GM21381 (cell line): ENCODE data around the gene PRTFDC1.

Source experiments
- ATAC-seq: cut with Tn5 transposase; IDR thresholded peaks from one replicate; pipeline ENCODE4 v1.9.1; 2021; ENCODE audit warnings: mild to moderate bottlenecking, moderate library complexity; ENCODE audit not compliant: unreplicated experiment

Gene PRTFDC1

DNA sequence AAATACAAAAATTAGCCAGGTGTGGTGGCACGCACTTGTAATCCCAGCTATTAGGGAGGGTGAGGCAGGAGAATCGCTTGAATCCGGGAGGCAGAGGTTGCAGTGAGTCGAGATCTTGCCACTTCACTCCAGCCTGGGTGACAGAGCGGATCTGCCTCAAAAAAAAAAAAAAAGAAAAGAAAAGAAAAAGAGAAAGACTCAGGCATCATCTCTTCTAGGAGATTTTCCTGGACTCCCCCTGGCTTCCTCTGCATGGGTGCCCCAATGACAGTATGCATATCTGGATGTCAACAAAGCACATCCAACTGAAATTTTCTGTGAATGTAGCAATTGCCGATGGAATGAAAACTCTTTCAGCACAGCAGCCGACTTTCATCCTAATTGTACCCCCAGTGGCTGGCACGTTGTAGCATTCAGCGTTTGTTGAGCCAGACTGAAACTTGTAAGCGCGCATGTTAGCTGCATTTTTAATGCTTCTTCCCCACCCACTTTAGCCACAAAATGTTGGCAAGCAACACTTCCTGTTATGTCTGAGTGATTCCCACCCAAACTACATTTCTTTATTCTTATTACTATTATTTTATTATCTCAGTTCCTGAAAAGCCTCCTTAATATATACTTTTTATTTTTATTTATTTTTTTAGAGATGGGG is 70.2 kb downstream of the PRTFDC1 start:
- ATAC-seq: peak; percentile 62

DNA sequence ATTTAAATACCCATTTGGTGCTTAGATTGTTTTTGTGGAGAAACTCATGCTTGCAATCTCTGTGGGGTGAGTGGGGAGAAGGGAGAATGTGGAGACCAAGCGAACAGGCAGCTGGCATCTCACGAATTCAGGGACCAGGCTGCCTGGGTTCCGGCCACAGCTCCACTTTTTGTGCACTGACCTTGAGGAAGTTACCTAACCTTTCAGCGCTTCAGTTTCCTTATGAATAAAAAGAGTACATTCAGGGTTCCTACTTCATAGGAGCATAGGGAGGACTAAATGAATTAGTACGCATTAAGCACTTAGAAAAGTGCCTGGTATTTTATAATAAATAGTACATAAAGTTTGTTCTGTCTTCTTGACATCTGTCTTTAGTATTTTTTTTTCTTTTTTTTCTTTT is 72.5 kb downstream of the PRTFDC1 start:
- no peak for ATAC-seq

DNA sequence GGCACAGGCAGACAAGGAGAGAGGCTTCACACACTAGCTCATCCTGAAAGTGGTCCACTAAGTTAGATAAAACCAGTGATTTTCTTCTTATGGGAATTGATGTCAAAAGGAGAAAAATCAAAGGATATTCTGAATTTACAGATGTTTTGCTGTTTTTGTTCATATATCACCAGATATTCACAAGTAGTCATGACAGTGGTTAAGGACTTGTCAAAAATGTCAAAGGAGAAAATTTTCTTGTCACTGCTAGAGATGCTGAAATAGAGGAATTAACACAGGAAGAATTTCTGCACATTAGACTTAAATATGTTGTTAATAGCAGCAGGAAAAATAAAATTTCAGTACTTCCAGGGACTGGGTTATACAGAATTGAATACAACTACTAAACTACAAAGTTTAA is 78.3 kb downstream of the PRTFDC1 start:
- no peak for ATAC-seq

DNA sequence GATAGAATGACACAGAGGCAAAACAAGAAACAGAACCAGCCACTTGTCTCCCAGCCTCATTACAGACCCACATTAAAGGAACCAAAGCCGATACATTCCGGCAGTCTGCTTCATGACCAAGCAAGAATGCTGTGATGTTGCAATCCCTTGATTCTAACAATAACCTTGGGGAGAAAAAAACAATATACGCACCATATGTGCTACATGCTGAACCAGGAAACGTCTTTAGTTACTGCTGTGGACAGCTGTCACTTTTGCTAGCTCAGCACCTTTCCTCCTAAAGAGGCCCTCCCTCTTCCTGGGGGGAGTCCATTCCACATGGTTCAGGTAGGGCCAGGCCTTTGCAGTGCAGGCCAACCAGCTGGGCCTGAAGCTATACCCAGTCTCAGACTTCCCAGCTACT is 79.1 kb downstream of the PRTFDC1 start:
- ATAC-seq: no peak

DNA sequence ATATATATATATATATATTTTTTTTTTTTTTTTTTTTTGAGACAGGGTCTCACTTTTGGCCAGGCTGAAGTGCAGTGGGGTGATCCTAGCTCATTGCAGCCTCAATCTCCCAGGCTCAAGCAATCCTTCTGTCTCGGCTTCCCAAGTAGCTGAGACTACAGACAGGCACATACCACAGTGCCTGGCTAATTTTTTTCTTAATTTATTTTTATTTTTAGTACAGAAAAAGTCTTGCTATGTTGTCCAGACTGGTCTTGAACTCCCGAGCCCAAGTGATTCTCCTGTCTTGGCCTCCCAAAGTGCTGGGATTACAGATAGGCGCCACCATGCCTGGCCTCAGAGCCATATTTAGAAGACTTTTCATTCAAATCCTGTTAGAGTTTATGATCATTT is 79.6 kb downstream of the PRTFDC1 start:
- no peak for ATAC-seq

DNA sequence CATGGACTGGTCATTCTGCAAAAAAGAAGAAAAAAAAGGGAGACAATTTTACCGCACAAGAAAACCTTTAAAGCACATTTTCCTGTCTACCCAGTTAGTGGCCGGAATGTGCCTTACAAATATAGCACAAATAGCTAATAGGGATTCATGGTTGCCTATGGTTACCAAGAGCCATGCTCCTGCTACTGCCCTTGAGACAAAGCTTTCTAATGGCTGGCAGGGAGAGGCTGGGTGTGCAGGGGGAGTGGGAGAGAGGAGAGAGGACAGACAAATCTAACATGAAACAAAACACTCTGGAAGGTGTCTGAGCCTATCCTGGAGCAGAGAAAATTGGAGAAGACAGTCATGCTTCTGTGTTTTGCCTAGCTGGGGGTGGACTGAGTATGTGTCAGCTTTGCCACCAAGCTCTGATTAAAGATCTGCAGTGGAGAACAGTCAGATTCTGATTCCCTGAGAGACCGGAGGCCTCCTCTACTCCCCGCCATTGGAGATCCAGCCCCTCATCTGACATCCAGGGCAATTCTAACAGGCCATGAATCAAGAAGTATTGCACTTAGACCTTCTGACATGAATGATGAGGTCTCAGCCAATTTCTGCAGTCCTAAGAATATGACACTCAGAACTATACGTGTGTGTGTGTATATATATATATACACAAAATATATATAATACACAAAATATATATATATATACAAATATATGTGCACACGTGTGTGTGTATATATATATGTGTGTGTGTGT is 80.2 kb downstream of the PRTFDC1 start:
- no peak for ATAC-seq

DNA sequence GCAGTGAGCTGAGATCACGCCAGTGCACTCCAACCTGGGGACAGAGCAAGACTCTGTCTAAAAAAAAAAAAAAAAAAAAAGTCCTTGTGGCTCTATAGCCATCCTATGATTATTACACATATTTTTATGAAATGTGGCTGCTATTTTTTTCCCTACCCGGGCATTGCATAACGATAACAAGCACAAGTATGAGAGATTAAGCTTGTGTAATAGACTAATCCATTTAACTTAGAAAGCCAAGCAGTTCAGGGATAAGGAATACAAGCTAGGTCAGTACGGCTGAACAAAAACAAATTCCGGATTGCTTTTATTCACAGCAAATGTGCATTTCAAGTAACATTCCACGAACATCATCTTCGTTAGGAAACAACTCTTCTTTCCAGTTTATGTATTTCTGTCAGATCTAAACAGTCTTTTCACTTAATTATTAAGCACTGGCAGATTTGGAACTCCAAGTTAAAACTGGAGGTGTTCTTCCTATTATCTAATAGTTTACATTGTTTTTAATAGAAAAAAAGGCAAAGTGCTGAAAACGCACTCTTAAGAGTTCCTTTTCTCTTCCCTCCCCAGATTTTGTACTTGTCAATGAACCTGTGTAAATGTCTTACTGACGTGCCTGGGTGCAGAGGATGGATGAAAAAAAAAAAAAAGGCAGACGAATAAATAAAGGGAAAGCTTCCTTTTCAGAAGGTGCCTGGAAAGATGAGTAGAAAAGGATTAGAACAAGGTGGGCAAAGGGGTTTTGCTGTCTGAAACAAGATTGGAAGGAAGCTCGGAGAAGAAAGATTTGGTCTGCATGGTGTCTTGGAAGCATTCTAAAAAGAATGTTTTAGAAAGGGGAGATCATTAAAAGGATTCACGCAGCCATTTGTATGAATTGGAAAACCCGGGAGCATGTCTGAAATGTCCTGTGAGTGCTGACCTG is 81.1 kb downstream of the PRTFDC1 start:
- ATAC-seq: no peak

DNA sequence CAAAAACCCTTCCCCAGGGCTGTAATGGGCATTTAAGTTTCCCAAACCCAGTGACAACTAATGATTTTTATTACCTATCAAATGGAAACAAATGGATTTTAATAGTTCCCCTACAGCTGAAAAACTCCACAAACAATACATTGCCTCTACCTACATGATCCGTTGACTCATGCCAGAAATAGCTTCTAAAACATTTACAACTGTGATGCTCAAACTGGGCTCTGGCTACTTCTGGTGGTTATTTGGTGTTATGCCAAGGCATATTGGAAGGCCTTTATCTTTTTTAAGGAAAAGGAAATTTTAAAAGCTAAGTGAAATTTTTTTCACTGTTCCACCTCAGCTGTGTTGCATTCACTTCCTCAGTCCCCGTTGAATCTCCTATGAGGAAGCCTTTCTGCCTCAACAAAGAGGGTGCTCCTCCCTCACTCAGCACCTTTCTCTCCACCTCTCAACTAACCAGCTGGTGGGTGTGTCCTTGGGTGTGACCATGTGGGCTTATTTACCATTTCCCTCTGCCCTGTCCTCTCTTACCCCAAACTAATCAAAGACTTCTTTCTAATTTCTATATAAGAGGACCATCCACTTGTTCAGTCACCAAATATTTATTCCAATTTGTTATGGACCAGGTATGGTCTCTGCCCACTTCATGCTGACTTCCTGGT is 82.9 kb downstream of the PRTFDC1 start:
- ATAC-seq: no peak

DNA sequence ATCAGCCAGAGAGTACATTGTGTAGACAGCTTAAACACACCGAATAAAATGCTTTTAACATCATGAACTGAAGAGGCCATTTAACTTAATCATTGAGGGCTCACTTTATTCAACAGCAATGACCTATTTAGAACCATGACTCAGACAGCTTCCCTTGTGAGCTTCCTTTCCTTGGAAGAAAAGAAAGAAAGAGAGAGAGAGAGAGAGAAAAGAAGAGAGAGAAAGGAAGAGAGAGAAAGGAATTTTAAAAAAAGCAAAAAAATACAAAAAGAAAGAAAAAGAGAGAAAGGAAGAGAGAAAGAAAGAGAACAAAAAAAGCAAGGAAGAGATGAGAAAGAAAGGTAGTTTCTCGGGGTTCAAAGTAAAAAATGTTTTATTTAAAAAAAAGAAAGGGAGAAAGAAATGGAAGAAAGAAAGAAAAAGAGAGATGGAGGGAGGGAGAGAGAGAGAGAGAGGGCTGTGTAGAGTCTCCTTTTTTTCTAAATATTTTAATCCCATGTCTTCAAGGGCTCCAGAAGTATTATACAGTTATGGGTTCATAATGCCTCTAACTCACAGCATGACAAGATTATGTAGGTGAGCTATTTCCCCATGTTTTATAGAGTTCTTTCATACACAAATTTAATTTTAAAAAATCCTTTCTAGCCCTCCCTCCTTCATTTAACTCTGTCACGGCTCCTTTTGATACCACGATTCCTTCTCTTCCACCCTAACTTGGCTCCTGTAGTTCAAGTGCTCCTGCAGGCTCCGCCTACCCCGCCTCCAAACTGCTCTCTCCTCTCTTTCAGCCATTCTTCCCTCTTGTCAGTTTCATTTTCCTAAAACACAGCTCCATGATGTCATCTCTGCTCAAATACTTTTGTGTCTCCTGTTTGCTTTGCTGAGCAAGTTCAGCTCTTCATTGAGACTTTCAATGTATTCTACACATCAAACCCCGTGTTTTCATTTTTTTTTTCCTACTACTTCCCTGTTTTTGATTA is 85.5 kb downstream of the PRTFDC1 start:
- ATAC-seq: no peak

DNA sequence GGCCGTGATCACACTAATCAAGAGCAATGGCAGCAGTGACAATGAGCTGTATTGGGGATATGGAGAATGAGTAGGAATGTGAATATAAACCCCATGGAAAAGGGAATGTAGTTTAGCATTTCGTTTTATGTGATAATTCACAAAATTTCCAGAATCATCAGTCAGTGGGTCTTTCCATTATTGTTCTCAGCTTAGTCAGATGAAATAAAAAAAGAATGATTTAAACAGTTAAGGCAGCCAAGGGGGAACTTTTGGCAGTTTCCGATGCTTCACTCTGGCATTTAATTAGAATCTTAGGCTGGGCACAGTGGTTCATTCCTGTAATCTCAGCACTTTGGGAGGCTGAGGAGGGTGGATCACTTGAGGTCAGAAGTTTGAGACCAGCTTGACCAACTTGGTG is 86.6 kb downstream of the PRTFDC1 start:
- ATAC-seq: no peak

DNA sequence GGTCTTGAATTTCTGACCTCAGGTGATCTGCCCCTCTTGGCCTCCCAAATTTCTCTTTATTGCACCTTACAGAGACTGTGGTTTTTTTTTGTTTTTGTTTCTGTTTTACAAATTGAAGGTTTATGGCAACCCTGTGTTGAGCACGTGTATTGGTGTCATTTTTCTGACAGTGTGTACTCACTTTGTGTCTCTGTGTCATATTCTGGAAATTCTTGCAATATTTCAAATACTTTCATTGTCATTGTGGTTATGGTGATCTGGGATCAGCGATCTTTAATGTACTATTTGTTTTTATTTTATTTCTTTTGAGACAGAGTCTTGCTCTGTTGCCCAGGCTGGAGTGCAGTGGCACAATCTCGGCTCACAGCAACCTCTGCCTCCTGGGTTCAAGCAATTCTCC is 89.8 kb downstream of the PRTFDC1 start:
- ATAC-seq: no peak

DNA sequence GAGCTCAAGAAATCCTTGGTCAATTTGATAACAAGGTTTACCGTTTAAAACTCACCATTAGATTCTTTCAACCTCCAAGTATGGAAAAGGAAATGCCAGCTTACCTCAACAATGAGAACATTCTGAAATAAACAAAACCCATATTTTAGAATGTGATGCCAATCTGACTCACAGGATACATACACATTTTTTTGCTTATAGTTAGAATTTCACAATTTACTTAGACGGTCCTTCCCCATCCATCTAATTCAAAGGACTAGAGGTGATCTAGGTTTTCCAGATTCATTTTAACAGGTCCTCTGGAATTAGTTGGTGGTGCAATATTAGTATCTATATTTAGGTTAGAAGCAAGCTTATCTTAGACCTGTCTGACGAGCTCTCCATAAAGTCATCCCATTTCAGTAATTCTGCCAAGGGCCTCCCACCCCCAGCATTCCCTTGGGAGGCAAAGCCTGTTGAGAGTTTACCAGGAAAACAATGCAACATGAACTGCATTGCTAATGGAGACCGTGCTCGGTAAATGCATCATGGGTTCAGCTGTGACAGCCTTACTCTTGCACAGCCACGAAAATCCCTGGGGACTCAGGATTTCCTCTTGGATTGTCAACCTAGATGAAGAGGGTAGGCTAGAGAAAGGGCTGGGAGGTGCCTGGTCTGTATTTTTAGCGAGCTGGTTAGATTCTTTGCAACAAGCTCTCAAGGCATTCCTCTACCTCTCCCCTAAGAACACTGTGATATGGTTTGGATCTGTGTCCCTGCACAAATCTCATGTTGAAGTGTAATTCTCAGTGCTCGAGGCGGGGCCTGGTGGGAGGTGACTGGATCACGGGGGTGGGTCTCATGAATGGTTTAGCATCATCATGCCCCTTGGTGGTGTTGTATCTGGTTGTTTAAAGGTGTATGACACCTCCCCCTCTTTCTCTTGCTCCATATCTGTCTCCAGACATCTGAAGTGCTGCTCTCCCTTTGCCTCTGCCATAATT is 93.8 kb downstream of the PRTFDC1 start:
- no peak for ATAC-seq

DNA sequence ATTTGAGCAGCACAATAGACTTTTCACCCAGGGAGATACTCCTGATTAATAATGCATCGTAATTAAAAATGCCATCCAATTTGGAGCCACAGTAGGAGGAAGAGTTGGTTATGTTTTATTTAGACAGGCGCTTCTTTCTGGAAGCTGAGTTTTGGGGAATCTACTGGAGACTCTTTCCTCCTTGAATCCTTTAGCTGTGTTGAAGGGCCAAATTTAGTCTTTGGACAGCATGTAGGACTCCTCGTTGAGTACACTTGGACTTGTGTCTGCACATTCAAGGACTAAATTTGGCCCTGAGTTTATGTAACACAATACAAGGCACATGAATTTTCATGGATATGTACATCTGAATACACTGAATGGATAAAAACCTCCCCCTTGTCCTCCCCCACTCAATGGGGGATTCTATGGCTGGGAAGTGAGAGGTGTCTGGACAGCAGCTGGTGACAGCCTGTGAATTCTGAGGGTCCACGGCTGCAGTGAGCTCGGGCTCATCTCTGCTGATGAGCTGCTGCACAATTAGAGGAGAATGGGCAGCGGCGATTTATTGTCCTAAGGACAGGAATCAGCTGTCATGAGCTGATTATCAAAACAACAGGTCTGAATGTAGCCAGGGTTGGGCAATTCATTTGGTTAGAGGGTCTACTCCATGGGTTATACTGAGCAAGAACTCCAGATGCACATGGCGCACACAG is 95.2 kb downstream of the PRTFDC1 start:
- ATAC-seq: no peak

DNA sequence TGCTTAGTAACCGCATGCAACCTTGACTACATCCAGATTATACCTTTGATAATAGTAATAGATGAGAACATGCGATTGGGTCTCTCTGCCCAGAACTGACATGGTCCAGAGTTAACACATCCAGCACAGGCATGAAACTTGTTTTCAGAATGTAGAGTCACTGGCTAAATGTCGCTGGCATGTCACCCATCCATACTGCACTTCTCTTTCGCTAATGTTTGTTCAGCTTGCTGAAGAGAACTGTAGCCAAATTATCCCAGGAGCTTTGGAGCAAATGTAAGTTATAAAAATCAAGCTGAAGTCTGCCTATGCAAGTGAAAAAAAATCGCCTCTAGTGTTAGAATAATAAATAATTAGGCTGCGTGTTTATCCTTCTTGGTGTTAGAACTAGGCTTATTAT is 98.2 kb downstream of the PRTFDC1 start:
- no peak for ATAC-seq

DNA sequence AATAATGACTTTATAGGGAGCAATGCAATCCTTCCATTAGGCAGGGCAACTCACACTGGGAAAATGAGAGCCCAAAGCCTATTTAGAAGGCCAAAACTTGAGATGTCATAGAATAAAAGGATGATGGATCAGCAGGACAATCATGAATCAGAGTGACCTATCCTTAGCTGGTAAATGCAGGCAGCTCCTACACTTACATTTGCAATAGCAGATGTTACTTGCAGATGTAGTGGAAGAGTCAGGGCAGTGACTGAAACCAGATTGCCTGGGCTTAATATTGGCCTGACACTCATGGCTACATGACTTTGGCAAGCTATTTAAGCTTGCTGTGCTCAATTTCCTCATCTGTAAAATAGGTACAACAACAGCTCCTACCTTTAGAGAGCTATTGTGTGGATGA is 98.7 kb downstream of the PRTFDC1 start:
- ATAC-seq: no peak

DNA sequence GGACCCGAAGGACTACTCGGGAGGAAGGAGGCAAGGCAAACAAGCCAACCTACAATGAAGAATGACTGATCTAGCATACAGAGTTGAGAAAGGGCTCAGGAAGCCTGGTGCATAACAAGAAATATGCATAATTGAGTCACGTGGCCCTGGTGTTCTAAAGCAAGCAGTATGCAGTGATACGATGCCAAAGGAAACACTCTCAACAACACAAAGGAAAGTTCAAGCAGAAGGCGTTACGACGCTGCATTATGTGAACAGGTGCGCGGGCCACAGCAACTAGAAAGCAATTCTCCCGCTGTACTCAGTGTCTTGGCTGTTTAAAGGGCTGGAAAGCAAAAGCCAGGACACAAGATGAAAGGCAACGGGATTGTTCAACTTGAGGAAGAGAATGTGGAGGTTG is 100.8 kb downstream of the PRTFDC1 start:
- no peak for ATAC-seq

DNA sequence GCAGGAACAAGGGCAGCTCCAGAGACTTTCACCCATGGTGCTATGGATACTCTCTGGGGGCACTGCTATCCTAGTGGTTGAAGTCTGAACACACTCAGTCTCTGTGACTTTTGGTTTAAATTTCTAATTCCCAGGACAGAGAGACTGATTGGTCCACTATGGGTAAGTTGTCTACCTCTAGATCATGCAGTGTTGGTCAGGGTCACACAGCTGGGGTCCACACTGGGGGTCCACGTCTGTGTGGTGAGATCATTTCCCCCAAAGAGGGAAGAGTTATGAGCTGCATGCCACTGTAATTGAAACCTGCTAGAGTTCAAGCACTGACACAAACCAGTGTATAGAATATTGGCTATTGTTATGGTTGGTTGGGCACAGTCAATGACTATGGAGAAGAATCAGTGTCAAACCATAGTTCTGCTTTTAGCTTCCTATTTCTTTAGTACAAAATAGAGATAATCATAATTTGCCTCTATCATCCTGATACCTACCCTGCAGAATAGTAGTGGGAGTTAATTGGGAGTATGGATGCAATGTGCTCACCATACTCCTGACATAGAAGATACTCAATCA is 101.6 kb downstream of the PRTFDC1 start:
- no peak for ATAC-seq
